ENCODE measurements around the gene RNASEH1.

RNASEH1 gene

GRCh38 chr2:3526871-3527270 lies 31.3 kb downstream of the RNASEH1 start:
- TF ChIP-seq GATA2 (IDR thresholded peaks at IDR 0.05; ENCODE audit: low read depth, low read length) (no peak), GATA3 (IDR thresholded peaks at IDR 0.05; ENCODE audit: low read depth, low read length) (no peak)

GRCh38 chr2:3523551-3524041 lies 34.5 kb downstream of the RNASEH1 start:
- TF ChIP-seq GATA2 (IDR thresholded peaks at IDR 0.05; ENCODE audit: low read depth, low read length) (peak; percentile 22; the same call in 1 of the 2 replicates), GATA3 (IDR thresholded peaks at IDR 0.05; ENCODE audit: low read depth, low read length) (no peak)

- TF ChIP-seq GATA3 (IDR thresholded peaks at IDR 0.05; ENCODE audit: low read depth, low read length) (no peak), GATA2 (IDR thresholded peaks at IDR 0.05; ENCODE audit: low read depth, low read length) (no peak)
These were observed 35.1 kb downstream of the RNASEH1 start for GRCh38 chr2:3522961-3523421.

DNA sequence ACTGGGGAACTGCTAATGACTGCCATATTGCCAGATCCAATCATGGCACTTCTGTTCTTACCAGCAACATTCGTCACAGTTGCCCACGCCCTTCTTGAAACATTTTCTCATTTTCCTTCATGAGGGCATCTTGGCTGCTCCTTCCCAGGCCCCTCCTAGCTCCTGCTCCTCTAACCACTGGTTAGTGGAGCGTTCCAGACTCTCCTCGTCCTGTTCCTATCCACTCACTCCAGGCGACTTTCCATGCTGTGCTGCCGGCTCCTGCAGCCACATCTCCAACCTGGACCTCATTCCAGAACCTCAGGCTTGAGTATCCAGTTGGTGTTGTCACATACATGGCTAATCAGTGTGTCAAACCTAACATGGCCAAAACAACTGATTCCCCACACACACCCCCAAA lies 37.5 kb downstream of the RNASEH1 start:
- TF ChIP-seq GATA3 (IDR thresholded peaks at IDR 0.05; ENCODE audit: low read depth, low read length) (no peak), GATA2 (IDR thresholded peaks at IDR 0.05; ENCODE audit: low read depth, low read length) (no peak)

DNA sequence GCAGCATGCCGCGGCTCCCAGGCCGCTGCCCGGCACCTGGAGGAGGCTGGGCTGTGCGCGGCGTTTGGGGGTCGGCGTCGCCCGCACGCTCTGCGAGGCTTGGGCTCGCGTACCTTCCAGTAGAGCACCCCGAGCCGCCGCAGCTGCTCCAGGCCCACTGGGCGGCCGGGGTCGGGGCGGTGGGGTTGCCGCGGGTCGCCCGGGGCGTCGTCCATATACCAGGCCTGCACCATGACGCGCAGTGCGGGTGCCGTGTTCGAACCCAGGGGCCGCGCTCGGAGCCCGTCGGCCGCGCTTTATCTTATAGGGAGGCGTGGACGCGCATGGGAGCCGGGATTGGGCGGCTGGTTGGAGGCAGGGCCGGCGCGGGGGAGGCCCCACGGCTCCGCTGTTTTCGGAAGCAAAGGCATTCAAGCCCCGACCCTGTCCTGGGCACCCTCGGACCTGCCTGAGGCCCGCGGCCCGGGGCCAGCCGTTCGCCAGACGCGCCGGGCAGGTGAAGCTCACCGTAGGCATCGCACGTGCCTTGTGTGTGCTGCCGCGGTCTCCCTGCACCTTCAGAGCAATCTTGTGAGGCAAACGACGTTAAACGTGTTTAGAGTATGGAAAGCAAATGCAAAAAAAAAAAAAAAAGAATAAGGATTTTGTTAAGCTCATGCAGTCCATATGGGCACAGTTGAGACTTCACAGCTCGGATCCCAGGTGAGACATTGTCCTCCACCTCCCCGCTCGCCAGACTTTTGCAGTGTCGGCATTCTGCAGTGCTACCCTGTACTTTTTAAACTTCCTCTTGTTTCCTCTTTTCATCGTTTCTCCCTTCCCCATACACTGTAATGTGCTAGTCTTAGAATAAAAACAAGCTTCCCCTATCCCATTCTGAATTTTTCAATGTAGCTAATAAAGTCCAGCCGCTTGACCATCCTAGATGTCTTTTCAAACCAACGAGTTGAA lies 38.6 kb downstream of the RNASEH1 start, which contains the start of gene ADI1:
Gene ADI1 (minus strand): TSS at position 277 of the 951 bp plus-strand sequence. CDS start 44 bp downstream, at position 233.
- TF ChIP-seq GATA2 (IDR thresholded peaks at IDR 0.05; ENCODE audit: low read depth, low read length) (no peak), GATA3 (IDR thresholded peaks at IDR 0.05; ENCODE audit: low read depth, low read length) (no peak)

DNA sequence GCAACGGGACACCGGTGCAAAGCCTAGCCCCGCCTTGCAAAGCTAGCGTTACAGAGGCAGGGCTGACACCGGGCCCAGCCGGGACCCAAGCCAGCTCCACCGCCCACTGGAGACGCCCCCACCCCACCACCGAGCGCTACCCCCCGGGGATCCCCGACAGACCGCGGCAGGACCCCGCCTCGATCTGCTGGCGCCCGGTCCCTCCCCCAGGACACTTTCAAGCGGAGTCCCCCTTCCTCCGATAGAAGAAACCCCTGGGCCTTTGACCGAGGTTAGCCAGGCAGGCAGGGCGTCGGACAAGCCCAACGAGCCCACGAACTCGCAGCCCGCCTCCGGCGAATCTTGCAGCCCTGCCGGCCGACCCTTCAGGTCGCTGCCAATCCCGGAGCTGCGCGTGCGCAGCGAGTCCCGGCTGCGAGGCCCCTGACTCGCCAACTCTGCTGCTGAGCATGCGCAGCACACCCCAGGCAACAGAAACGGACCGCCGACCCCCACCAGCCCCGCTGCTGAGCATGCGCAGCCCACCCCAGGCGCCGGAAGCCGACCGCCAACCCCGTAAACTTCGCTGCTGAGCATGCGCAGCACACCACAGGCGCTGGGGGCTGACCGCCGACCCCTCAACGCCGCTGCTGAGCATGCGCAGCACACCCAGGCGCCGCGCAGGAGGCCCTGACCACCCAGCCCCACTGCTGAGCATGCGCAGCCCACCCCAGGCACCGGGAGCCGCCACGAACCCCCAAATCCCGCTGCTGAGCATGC lies 39.5 kb downstream of the RNASEH1 start:
- no peak for TF ChIP-seq GATA2 (IDR thresholded peaks at IDR 0.05; ENCODE audit: low read depth, low read length)
- no peak for TF ChIP-seq GATA3 (IDR thresholded peaks at IDR 0.05; ENCODE audit: low read depth, low read length)

DNA sequence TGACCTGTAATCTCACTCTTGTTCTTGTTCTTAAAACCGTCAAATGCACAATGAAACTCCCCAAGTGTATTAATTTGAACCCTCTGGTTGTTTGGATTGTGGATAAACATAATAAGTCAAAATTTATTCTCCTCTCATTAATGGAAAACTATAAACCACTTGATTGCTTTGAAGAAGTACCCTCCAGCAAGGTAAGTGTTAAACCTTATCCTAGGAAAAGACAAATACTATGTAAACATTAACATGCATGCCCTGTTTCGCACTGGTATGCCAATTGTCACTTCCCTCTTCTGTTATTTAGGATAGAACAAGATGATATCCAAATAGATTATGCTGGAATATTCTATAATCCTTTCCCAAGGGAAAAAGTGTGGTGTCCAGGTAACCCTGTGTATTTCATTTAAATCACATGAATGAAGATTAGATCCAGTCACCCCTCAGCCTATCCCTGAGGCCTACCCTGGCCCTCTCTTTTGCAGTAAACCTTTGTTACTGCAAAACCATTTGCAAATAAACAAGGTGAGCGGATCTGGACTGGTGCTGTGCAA lies 40.1 kb downstream of the RNASEH1 start:
- TF ChIP-seq GATA3 (IDR thresholded peaks at IDR 0.05; ENCODE audit: low read depth, low read length) (no peak), GATA2 (IDR thresholded peaks at IDR 0.05; ENCODE audit: low read depth, low read length) (no peak)

DNA sequence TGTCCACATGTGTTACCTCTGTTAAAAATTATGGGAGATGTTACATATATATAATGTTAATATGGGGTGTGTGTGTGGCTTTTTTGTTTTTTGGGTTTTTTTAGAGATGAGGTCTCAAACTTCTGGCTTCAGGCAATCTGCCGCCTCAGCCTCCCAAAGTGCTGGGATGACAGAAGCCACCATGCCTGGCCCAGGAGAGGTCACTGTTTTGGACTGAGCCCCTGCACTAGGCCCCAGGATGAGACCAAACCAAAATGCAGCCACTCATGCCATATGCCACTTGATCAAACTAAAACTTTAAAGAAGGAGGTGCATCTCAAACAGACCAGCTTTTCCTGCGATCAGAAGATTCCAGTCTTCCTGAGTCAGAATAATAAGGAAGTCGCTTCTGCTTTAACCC lies 41.3 kb downstream of the RNASEH1 start:
- TF ChIP-seq GATA3 (IDR thresholded peaks at IDR 0.05; ENCODE audit: low read depth, low read length) (no peak), GATA2 (IDR thresholded peaks at IDR 0.05; ENCODE audit: low read depth, low read length) (no peak)

- no peak for TF ChIP-seq GATA2 (IDR thresholded peaks at IDR 0.05; ENCODE audit: low read depth, low read length)
These were observed 44.9 kb downstream of the RNASEH1 start for GRCh38 chr2:3513026-3513810.

DNA sequence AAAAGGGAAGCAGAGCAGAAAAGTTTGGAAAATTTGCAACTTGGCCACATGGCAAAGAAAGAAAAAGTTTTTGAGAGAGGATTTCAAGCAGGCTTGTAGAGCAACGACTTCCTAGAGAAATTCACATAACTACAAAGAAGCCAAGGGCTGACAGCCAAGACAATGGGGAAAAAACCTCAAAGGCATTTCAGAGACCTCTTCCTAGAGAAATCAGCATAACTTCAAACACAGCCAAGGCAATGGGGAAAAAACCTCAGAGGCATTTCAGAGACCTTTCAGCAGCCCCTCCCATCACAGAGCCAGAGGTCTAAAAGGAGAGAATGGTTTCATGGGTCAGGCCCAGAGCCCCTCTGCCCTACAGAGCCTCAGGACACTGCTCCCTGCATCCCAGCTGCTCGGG lies 46.0 kb downstream of the RNASEH1 start:
- TF ChIP-seq GATA2 (IDR thresholded peaks at IDR 0.05; ENCODE audit: low read depth, low read length), result no peak
- no peak for TF ChIP-seq GATA3 (IDR thresholded peaks at IDR 0.05; ENCODE audit: low read depth, low read length)

DNA sequence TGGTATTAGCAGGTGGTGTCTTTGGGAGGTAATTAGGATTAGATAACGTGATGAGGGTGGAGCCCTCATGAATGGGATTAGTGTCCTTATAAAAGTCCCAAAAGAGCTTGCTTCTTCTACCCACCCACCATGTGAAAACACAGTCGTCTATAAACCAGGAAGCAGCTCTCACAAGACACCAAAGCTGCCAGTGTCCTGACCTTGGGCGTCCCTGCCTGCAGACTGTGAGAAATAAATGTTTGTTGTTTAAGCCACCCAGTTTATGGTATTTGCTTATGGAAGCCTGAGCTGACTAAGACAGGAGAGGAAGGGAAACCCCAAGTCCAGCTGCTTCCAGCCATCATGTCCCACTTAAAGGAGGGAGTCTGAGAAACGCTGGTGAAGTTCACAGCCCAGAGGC lies 52.4 kb downstream of the RNASEH1 start:
- TF ChIP-seq GATA2 (IDR thresholded peaks at IDR 0.05; ENCODE audit: low read depth, low read length), result no peak
- no peak for TF ChIP-seq GATA3 (IDR thresholded peaks at IDR 0.05; ENCODE audit: low read depth, low read length)

- TF ChIP-seq GATA3 (IDR thresholded peaks at IDR 0.05; ENCODE audit: low read depth, low read length) (no peak), GATA2 (IDR thresholded peaks at IDR 0.05; ENCODE audit: low read depth, low read length) (no peak)
These were observed 53.4 kb downstream of the RNASEH1 start for GRCh38 chr2:3504741-3505140.

- no peak for TF ChIP-seq GATA3 (IDR thresholded peaks at IDR 0.05; ENCODE audit: low read depth, low read length)
- TF ChIP-seq GATA2 (IDR thresholded peaks at IDR 0.05; ENCODE audit: low read depth, low read length), result no peak
These were observed 54.6 kb downstream of the RNASEH1 start for GRCh38 chr2:3503483-3503882.
